OCI-LY1 (cell line): Measurements from ENCODE around the gene SYNJ1.
"Not testable (repeated sequence)": the region's sequence is repeated elsewhere in the genome, so short reads cannot be mapped to it uniquely, and the experiment has no call there.

ENCODE experiments used
- H2AFZ ChIP-seq: fragments of 200-600 bp; sonication (generic), shearing (Covaris generic); 2 replicates; pipeline ENCODE4 v1.6.0; 2014; ENCODE audit warnings: antibody characterized with exemption, mild to moderate bottlenecking, low read length
- H3F3A ChIP-seq: fragments of 200-600 bp; sonication (generic), shearing (Covaris generic); 2 replicates; pipeline ENCODE4 v1.6.0; 2014; ENCODE audit warnings: mild to moderate bottlenecking, antibody characterized with exemption, low read length, moderate library complexity; ENCODE audit not compliant: insufficient read depth
- H3K27ac ChIP-seq: fragments of 200-600 bp; sonication (generic); 2 replicates; pipeline ENCODE4 v1.5.1; 2014; ENCODE audit warnings: low read length, mixed run types, mild to moderate bottlenecking, low read depth; ENCODE audit not compliant: poor library complexity, severe bottlenecking
- H3K27me3 ChIP-seq: fragments of 200-600 bp; sonication (generic); 2 replicates; pipeline ENCODE4 v1.6.0; 2014; ENCODE audit warnings: antibody characterized with exemption, mild to moderate bottlenecking, low read length, moderate library complexity; ENCODE audit not compliant: insufficient read depth
- H3K36me3 ChIP-seq: fragments of 200-600 bp; sonication (generic); 2 replicates; pipeline ENCODE4 v1.6.1; 2014; ENCODE audit warnings: mild to moderate bottlenecking, antibody characterized with exemption, low read length, moderate library complexity, mixed read lengths; ENCODE audit not compliant: insufficient read depth
- H3K4me1 ChIP-seq: fragments of 200-600 bp; sonication (generic); 2 replicates; pipeline ENCODE4 v1.5.1; 2014; ENCODE audit warnings: mild to moderate bottlenecking, low read length, moderate library complexity; ENCODE audit not compliant: insufficient read depth, severe bottlenecking
- H3K4me2 ChIP-seq: fragments of 200-600 bp; sonication (generic), shearing (Covaris generic); 2 replicates; pipeline ENCODE4 v1.6.1; 2014; ENCODE audit warnings: low read length
- H3K4me3 ChIP-seq: fragments of 200-600 bp; sonication (generic); 2 replicates; pipeline ENCODE4 v1.5.1; 2014; ENCODE audit warnings: low read length, low read depth, mild to moderate bottlenecking, mixed read lengths; ENCODE audit not compliant: poor library complexity, severe bottlenecking
- H3K79me2 ChIP-seq: fragments of 200-600 bp; shearing (Covaris generic); 2 replicates; pipeline ENCODE4 v1.6.1; 2016; ENCODE audit warnings: mixed run types, low read length, mixed read lengths; ENCODE audit not compliant: insufficient read depth
- H3K9ac ChIP-seq: fragments of 200-600 bp; sonication (generic), shearing (Covaris generic); 2 replicates; pipeline ENCODE4 v1.6.1; 2014; ENCODE audit warnings: mild to moderate bottlenecking, low read length, mixed read lengths
- H3K9me2 ChIP-seq: fragments of 200-600 bp; sonication (generic), shearing (Covaris generic); 2 replicates; pipeline ENCODE4 v1.6.1; 2014; ENCODE audit warnings: low read depth, mild to moderate bottlenecking, low read length, mixed read lengths
- H3K9me3 ChIP-seq: fragments of 200-600 bp; shearing (Covaris generic); 2 replicates; pipeline ENCODE4 v1.6.1; 2014; ENCODE audit warnings: low read length, mixed read lengths
- H4K20me1 ChIP-seq: fragments of 200-600 bp; sonication (generic), shearing (Covaris generic); 2 replicates; pipeline ENCODE4 v1.6.0; 2016; ENCODE audit warnings: mild to moderate bottlenecking, low read length; ENCODE audit not compliant: insufficient read depth
- EZH2 ChIP-seq: fragments of 200-600 bp; sonication (generic), shearing (Covaris generic); IDR thresholded peaks from 2 replicates; pipeline ENCODE4 v1.8.0; 2017; ENCODE audit warnings: borderline replicate concordance, mixed run types, mild to moderate bottlenecking, antibody characterized with exemption, low read length, moderate library complexity, mixed read lengths
- TF ChIP-seq, protein P1 (sequence below): fragments of 200-600 bp; sonication (generic), shearing (Covaris generic); IDR thresholded peaks from 2 replicates; pipeline ENCODE4 v1.5.1; 2017; ENCODE audit warnings: mild to moderate bottlenecking, antibody characterized with exemption, low read length, moderate library complexity, mixed read lengths

Gene SYNJ1

DNA sequence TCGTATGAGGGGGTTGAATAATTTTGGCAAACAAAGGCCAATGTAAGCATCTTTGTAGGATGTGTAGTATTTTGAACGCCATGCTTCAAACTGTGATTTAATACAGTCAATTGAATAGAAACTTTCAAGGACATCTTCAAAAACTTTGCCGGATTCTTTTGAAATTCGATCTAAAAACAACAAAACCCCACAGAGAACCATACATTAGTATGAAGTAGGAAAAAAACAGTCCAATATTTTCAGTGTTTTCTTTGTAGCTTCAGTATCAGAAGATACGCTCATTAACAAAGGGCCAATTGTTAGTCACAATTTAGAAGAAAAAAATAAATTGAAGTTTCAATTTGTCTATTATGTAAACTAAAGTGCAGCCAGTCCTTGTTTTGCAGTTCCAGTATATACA is 20.7 kb upstream of the SYNJ1 start:
- Histone ChIP-seq H3K4me1 (no peaks in the 10 kb centered on the region), H3K9ac (no peak overlapping the region), H3K79me2 (no peaks in the 10 kb centered on the region), H3K9me3 (no peaks in the 10 kb centered on the region), H3F3A (no peaks in the 10 kb centered on the region), H3K4me3 (no peak overlapping the region), H2AFZ (no peak overlapping the region), H3K9me2 (no peaks in the 10 kb centered on the region), H4K20me1 (no peaks in the 10 kb centered on the region), H3K36me3 (peaks cover 97% of the 10 kb centered on the region), H3K4me2 (no peak overlapping the region), H3K27me3 (no peaks in the 10 kb centered on the region), H3K27ac (no peak overlapping the region)
- TF ChIP-seq EZH2 = no peak
- TF ChIP-seq, protein P1, sequence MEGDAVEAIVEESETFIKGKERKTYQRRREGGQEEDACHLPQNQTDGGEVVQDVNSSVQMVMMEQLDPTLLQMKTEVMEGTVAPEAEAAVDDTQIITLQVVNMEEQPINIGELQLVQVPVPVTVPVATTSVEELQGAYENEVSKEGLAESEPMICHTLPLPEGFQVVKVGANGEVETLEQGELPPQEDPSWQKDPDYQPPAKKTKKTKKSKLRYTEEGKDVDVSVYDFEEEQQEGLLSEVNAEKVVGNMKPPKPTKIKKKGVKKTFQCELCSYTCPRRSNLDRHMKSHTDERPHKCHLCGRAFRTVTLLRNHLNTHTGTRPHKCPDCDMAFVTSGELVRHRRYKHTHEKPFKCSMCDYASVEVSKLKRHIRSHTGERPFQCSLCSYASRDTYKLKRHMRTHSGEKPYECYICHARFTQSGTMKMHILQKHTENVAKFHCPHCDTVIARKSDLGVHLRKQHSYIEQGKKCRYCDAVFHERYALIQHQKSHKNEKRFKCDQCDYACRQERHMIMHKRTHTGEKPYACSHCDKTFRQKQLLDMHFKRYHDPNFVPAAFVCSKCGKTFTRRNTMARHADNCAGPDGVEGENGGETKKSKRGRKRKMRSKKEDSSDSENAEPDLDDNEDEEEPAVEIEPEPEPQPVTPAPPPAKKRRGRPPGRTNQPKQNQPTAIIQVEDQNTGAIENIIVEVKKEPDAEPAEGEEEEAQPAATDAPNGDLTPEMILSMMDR = no peak

DNA sequence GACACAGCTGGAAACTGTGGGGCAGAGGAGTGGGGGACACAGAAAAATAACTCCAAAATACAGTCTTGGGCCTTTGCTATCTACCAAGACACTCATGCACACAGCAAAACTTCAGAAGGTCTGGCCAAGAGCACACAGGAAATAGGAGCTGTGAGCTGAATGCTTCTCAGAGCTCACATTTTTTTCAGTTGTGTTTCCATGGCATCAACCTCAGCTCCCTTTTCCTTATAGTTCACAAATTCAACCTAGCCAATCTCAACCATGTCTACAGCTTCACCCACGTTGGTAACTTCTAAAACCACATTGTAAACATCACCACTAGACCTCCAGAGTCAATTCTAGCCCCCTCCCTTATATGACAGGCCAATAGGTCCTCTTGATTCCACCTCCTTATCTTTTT is 19.6 kb upstream of the SYNJ1 start:
- no peaks in the 10 kb centered on the region for H3K27me3 ChIP-seq
- no peak overlapping the region for H3K27ac ChIP-seq
- TF ChIP-seq, protein P1 = no peak
- TF ChIP-seq EZH2 = no peak
- H3K9ac ChIP-seq = no peak overlapping the region
- H3K9me2 ChIP-seq = no peaks in the 10 kb centered on the region
- H4K20me1 ChIP-seq = no peaks in the 10 kb centered on the region
- no peak overlapping the region for H3K4me2 ChIP-seq
- peaks cover 99% of the 10 kb centered on the region for H3K36me3 ChIP-seq
- no peaks in the 10 kb centered on the region for H3K4me1 ChIP-seq
- H3K9me3 ChIP-seq = no peaks in the 10 kb centered on the region
- H3K79me2 ChIP-seq = no peaks in the 10 kb centered on the region
- H3F3A ChIP-seq = no peaks in the 10 kb centered on the region
- no peak overlapping the region for H2AFZ ChIP-seq
- no peak overlapping the region for H3K4me3 ChIP-seq

DNA sequence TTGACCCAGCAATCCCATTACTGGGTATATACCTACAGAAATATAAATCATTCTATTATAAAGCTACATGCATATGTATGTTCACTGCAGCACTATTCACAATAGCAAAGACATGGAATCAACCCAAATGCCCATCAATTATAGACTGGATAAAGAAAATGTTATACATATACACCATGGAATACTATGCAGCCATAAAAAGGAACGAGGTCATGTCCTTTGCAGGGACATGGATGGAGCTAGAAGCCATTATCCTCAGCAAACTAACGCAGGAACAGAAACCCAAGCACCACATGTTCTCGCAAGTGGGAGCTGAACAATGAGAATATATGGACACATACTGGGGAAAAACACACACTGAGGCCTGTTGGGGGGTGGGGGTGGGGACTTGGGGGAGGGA is 18.9 kb upstream of the SYNJ1 start:
- peaks cover 99% of the 10 kb centered on the region for H3K36me3 ChIP-seq
- not testable (repeated sequence) for H3K9me2 ChIP-seq, H3K4me3 ChIP-seq, H3K9me3 ChIP-seq, H3F3A ChIP-seq, H3K4me1 ChIP-seq, H4K20me1 ChIP-seq, H3K9ac ChIP-seq, H2AFZ ChIP-seq, H3K79me2 ChIP-seq, H3K4me2 ChIP-seq, H3K27ac ChIP-seq, H3K27me3 ChIP-seq

DNA sequence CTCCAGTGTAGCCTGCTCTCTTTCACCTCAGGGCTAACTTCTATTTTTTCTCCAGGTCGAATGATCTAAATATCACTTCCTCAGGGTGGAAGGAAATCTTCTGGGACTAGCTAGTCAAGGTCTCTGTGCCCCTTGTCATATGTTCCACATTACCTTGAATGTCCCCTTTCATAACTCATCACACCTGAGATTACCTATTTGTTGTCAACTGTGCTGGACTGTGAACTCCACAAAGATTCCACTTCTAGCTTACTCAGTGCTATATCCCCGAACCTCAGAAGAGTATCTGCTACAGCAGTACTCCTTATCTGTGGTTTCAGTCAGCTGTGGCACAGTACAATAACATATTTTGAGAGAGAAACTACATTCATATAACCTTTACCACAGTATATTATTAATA is 14.6 kb upstream of the SYNJ1 start:
- Histone ChIP-seq H3K9me3 (no peaks in the 10 kb centered on the region), H3K79me2 (no peaks in the 10 kb centered on the region), H2AFZ (no peak overlapping the region), H4K20me1 (no peaks in the 10 kb centered on the region), H3K27me3 (no peaks in the 10 kb centered on the region), H3K4me3 (no peak overlapping the region), H3K27ac (no peak overlapping the region), H3K4me1 (no peaks in the 10 kb centered on the region), H3K9me2 (no peaks in the 10 kb centered on the region), H3K9ac (no peak overlapping the region), H3K36me3 (peaks cover 97% of the 10 kb centered on the region), H3F3A (no peaks in the 10 kb centered on the region), H3K4me2 (no peak overlapping the region)
- TF ChIP-seq EZH2 = no peak
